Dedifferentiated amniotic fluid mesenchymal stem cell (primary cell): ENCODE measurements around the gene IQGAP2.
"Not testable (repeated sequence)": the region's sequence is repeated elsewhere in the genome, so short reads cannot be mapped to it uniquely, and the experiment has no call there.

Experiments used
- DNase-seq: peaks from one replicate; pipeline ENCODE4 v3.0.0-alpha.2; 2016; ENCODE audit errors: extremely low spot score

The IQGAP2 gene

GRCh38 chr5:76717222-76718083 is 314.4 kb downstream of the IQGAP2 start:
- DNase-seq = no peak

GRCh38 chr5:76718381-76718832 is 315.3 kb downstream of the IQGAP2 start:
- no peak for DNase-seq

DNA sequence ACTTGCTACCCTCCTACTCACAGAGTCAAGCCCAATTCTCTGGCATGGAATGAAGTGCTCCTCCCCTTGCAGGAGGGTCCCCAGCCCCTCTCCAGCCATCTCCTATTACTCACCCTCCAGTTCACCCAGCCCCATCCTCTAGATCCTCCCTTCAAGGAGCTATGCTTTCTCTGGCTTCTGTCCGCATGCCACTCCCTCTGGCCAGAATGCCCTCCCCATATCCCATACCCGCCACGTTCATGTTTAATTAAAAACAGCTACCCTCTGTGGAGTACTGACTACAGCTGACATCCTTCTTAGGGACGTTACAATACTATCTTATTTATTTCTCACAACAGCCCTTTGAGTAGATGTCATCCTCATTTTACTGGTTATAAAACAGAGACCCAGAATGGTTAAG is 315.8 kb downstream of the IQGAP2 start:
- DNase-seq = no peak

GRCh38 chr5:76720988-76721569 is 318.0 kb downstream of the IQGAP2 start:
- no peak for DNase-seq

- DNase-seq = no peak
Observed at GRCh38 chr5:76723266-76723665, 320.2 kb downstream of the IQGAP2 start.

- DNase-seq = no peak
Observed at GRCh38 chr5:76723906-76724305, 320.8 kb downstream of the IQGAP2 start.

GRCh38 chr5:76724871-76725270 is 321.8 kb downstream of the IQGAP2 start:
- DNase-seq = peak; percentile 21

- no peak for DNase-seq
Observed at GRCh38 chr5:76728965-76729364, 325.9 kb downstream of the IQGAP2 start.

- DNase-seq = no peak
Observed at GRCh38 chr5:76729373-76730290, 326.5 kb downstream of the IQGAP2 start.

DNA sequence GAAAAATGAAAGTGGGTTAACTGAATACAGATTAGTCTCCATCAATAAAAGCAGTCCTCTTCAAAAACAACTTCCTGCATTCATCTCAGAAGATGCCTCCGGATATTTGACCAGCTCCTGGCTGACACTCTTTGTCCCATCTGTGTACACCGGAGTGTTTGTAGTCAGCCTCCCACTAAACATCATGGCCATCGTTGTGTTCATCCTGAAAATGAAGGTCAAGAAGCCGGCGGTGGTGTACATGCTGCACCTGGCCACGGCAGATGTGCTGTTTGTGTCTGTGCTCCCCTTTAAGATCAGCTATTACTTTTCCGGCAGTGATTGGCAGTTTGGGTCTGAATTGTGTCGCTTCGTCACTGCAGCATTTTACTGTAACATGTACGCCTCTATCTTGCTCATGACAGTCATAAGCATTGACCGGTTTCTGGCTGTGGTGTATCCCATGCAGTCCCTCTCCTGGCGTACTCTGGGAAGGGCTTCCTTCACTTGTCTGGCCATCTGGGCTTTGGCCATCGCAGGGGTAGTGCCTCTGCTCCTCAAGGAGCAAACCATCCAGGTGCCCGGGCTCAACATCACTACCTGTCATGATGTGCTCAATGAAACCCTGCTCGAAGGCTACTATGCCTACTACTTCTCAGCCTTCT is 329.4 kb downstream of the IQGAP2 start:
- DNase-seq = no peak

DNA sequence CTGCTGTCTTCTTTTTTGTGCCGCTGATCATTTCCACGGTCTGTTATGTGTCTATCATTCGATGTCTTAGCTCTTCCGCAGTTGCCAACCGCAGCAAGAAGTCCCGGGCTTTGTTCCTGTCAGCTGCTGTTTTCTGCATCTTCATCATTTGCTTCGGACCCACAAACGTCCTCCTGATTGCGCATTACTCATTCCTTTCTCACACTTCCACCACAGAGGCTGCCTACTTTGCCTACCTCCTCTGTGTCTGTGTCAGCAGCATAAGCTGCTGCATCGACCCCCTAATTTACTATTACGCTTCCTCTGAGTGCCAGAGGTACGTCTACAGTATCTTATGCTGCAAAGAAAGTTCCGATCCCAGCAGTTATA is 329.9 kb downstream of the IQGAP2 start:
- DNase-seq = no peak

DNA sequence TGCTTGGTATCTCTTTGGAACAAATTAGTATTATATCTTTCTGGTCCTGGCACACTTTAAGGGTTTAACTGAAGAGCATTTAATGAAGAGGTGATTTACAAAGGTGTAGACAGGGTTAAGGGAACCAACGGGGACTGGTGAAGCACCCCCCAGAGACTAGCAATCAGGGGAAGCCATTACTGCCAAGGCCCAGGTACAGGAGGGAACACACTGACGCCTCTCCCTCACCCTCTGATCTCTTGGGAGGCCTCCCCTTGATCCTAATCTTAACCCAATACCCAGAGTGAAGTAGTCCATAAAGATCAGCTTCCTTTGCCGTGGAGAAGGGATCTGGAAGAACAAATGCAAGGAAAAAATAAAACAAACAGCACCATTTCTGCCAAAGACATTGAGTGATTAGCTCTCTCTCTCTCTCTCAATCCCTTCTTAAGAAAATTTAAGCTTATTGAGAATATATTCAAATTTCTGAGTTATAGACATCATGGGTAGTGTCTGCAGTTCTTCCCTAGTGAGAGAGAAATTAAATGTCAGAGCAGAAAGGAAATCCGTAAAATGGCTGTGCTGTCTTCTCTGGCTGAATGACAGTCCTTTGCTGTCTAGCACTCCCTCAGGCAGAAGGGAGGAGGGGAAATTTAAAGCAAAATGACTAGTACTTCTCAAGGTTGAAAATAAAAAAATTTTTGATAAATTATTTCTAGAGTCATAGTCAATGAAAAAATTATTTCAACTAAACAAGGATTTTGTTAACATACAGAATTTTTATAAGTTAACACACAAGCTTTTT is 332.9 kb downstream of the IQGAP2 start:
- DNase-seq = no peak

DNA sequence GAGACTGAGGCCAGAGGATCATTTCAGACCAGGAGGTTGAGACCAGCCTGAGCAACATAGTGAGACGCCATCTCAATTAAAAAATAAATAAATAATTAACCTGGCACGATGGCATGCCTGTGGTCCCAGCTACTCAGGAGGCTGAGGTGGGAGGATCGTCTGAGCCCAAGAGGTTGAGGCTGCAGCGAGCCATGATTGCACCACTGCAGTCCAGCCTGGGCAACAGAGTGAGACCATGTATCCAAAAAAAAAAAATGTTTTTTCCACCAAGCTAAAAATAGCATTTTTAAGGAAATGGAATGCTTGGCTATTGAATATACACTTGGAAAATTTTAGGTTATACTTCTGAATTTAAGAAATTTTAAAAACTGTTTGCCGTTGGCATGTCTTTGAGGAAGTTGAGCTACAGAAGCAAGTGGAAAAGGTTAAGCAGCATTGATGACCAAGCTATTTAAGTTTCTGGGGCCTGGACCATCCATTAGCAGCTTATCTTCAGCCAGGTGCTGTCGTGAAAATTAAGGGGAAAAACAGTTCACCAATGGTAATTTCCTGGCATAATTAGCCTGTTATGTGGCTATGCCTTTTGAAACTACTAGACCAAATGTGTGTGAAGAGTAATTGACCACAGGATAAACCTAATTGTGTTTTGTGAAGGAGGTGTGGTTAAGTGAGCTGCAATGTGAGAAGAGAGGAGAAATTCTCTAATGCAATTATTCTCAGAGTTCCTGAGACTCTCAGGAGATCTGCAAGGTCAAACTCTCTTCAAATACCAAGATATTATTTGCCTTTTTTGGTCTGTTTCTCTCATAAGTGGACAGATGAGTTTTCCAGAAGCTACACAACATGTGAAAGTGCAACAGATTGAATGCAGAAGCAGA is 333.8 kb downstream of the IQGAP2 start:
- DNase-seq = no peak

DNA sequence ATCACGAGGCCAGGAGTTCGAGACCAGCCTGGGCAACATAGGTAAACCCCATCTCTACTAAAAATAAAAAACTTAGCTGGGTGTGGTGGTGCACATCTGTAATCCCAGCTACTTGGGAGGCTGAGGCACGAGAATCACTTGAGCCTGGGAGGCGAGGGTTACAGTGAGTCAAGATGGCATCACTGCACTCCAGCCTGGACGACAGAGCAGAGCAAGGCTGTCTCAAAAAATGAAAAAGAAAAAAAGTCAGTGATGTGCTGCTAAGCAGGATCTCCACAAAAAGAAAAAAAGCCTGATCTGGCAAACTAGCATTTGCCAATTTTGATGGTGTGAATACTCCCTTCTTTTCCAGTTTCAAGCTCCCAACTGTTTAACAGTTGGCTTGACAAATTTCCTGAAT is 334.8 kb downstream of the IQGAP2 start:
- no peak for DNase-seq

- DNase-seq = not testable (repeated sequence)
Observed at GRCh38 chr5:76741506-76741905, 338.4 kb downstream of the IQGAP2 start.

DNA sequence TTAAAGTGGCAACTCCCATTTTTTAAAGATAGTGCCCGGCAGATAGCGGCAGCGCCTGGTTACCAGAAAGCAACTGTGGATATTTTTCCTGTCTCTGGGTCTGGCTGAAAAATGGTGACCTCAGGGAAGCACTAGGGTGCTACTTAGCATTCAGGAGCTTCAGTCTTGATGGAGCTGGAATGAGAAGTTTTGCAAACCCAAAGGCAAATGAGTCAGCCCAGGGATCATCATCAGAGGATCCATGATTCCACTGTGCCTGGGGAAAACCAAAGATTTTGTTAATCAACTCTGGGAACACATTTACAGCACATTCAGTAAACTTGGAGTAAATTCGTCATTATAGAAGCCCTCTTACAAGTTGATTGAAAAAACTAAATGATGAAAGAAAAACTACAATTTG is 339.5 kb downstream of the IQGAP2 start:
- DNase-seq = no peak

- DNase-seq = no peak
Observed at GRCh38 chr5:76744632-76745031, 341.5 kb downstream of the IQGAP2 start.

- DNase-seq = no peak
Observed at GRCh38 chr5:76745670-76746069, 342.6 kb downstream of the IQGAP2 start.

- no peak for DNase-seq
Observed at GRCh38 chr5:76746677-76747076, 343.6 kb downstream of the IQGAP2 start.

DNA sequence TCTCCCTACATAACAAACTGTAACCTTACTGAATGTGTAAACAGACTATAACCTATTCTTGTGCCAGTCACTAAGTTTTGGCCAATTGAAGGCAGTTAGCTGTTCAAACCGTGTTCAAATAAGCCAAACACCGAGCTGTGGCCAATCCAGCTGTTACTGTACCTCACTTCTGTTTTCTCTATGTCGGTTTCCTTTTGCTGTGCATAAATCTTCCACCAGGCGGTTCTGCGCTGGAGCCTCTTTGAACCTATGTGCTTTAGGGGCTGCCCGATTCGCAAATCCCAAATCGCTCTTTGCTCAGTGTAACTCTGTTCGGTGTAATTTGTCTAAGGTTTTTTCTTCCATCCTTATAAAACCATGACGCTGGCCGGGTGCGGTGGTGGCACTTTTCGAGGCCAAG is 344.6 kb downstream of the IQGAP2 start:
- no peak for DNase-seq
